ENCODE data around the gene TTC34.

The TTC34 gene

GRCh38 chr1:2590233-2591141 lies 211.0 kb downstream of the TTC34 start:
- no peak for DNase-seq (ENCODE audit: low spot score)

DNA sequence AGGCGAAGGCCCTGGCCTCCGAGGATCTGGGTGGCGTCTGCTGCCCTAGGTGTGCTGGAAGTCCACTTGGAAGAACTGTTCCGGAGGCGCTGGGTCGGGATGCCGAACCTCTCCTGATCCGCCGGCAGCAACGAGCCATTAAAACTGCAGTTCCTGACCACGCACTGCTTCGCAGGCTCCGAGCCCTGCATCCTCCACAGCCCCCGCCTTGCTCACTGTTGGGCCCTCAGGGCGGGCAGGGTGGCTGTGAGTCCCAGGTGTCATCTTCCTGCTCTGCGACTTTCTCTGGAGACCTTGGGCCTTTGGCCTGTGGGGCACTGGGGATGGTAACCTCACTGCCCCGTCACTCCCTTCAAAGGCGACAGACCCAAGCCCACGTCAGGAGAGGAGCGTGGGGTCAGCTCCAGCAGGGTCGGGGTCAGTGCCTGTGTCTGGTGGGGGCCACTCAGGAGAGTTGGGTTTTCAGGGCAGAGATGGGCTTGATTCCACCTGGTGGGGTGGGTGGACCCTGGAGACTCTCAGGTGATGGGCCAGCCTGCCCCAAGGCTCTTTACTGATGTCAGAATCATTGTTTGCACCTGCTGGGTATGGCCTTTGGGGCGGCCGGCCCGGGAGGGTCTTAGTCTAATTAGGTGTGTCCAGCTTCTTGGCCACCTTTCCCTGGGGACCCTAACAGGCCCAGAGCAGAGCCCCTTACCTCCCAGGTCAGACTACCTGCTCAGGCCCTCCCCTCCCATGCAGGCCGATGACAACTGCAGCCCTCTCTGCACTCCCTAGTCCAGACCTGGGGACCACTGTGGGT lies 211.9 kb downstream of the TTC34 start:
- no peak for DNase-seq (ENCODE audit: low spot score)

- no peak for DNase-seq (ENCODE audit: low spot score)
These were observed 212.6 kb downstream of the TTC34 start for GRCh38 chr1:2588661-2589430.

- DNase-seq (ENCODE audit: low spot score), result no peak
These were observed 213.5 kb downstream of the TTC34 start for GRCh38 chr1:2587860-2588571.

GRCh38 chr1:2587071-2587859 lies 214.2 kb downstream of the TTC34 start:
- peak; percentile 8 for DNase-seq (ENCODE audit: low spot score)

- peak; percentile 99 for DNase-seq (ENCODE audit: low spot score)
These were observed 215.1 kb downstream of the TTC34 start, which contains the start of gene PRXL2B for GRCh38 chr1:2586154-2587070. TSS of gene PRXL2B (plus strand) at chr1:2586777. CDS start at chr1:2586886, 109 bp downstream.
